Measurements from ENCODE around the gene ITSN1. TPM values are rescaled to one million over a fixed set of nuclear protein-coding genes. Genes with fewer than 3 reads are reported as not detected.

The ITSN1 gene
- total RNA-seq, 1 experiment from 2014 or later = 50.3 TPM

GRCh38 chr21:33654412-33654811 is 12.1 kb downstream of the ITSN1 start:
- intact Hi-C loops (cut with micrococcal nuclease; ENCODE audit: unreplicated experiment) = no loop called here
- Histone ChIP-seq H3K36me3 (ENCODE audit: control insufficient read depth, insufficient read depth, low read length) (no peaks in the 10 kb centered on the region), H3K9me3 (ENCODE audit: control insufficient read depth, insufficient read depth, low read depth, low read length) (no peaks in the 10 kb centered on the region), H3K4me1 (ENCODE audit: control insufficient read depth, insufficient read depth, low read length) (peaks cover 65% of the 10 kb centered on the region), H3K27me3 (ENCODE audit: control insufficient read depth, insufficient read depth, low read length) (no peaks in the 10 kb centered on the region), H3K4me3 (ENCODE audit: low read depth in 2 of 2, low read length in 2 of 2) (no peak overlapping the region), H3K27ac (ENCODE audit: low read length) (peak overlapping the region; percentile 21)
- DNase-seq (ENCODE audit: low read depth, low spot score) = no peak
- BruUV-seq (replicated peaks) = no TSS peak
- CTCF ChIA-PET = interaction anchor here (0.7 kb wide), 1 partner anchor 35 kb away, joined by 4 read pairs; no protein-coding TSS in a partner anchor
- POLR2A ChIA-PET = no interaction called here
- no peak for ATAC-seq
- in situ Hi-C loops (cut with HindIII; ENCODE audit: low pct_unique_long_range_greater_than_20kb, low sequenced_read_pairs) = no loop called here
- no peak for TF ChIP-seq CTCF (IDR thresholded peaks at IDR 0.05)
- no peak for TF ChIP-seq POLR2AphosphoS5 (IDR thresholded peaks at IDR 0.05; ENCODE audit: low read depth, low read length)
- TF ChIP-seq REST (IDR thresholded peaks at IDR 0.05; ENCODE audit: insufficient read depth in 1 of 2, low read depth in 2 of 2, low read length in 1 of 2) = no peak
- TF ChIP-seq TCF7L2 (IDR thresholded peaks at IDR 0.05; ENCODE audit: low read depth, low read length) = no peak
- TF ChIP-seq SIN3A (IDR thresholded peaks at IDR 0.05; ENCODE audit: borderline replicate concordance, insufficient read depth, low read depth, low read length) = no peak

GRCh38 chr21:33655588-33656221 is 13.4 kb downstream of the ITSN1 start:
- peak; percentile 91 for DNase-seq (ENCODE audit: low read depth, low spot score)
- H3K36me3 ChIP-seq (ENCODE audit: control insufficient read depth, insufficient read depth, low read length) = no peaks in the 10 kb centered on the region
- intact Hi-C loops (cut with micrococcal nuclease; ENCODE audit: unreplicated experiment) (no loop called here), in situ Hi-C loops (cut with HindIII; ENCODE audit: low pct_unique_long_range_greater_than_20kb, low sequenced_read_pairs) (no loop called here)
- H3K4me1 ChIP-seq (ENCODE audit: control insufficient read depth, insufficient read depth, low read length) = peaks cover 57% of the 10 kb centered on the region
- peak overlapping the region; percentile 21 for H3K27ac ChIP-seq (ENCODE audit: low read length)
- POLR2A ChIA-PET = no interaction called here
- TF ChIP-seq POLR2AphosphoS5 (IDR thresholded peaks at IDR 0.05; ENCODE audit: low read depth, low read length) = no peak
- no peak for TF ChIP-seq SIN3A (IDR thresholded peaks at IDR 0.05; ENCODE audit: borderline replicate concordance, insufficient read depth, low read depth, low read length)
- no peak for TF ChIP-seq REST (IDR thresholded peaks at IDR 0.05; ENCODE audit: insufficient read depth in 1 of 2, low read depth in 2 of 2, low read length in 1 of 2)
- TF ChIP-seq CTCF (IDR thresholded peaks at IDR 0.05) = no peak
- CTCF ChIA-PET = no interaction called here
- peak; percentile 96 for ATAC-seq
- BruUV-seq (replicated peaks) = no TSS peak
- H3K27me3 ChIP-seq (ENCODE audit: control insufficient read depth, insufficient read depth, low read length) = no peaks in the 10 kb centered on the region
- H3K9me3 ChIP-seq (ENCODE audit: control insufficient read depth, insufficient read depth, low read depth, low read length) = no peaks in the 10 kb centered on the region; the same call in 1 of the 2 replicates
- no peak overlapping the region for H3K4me3 ChIP-seq (ENCODE audit: low read depth in 2 of 2, low read length in 2 of 2)
